ENCODE results near the gene IRX6.

IRX6 gene

GRCh38 chr16:55329791-55330428 lies 5.9 kb downstream of the IRX6 start:
- TF ChIP-seq GATA3 (IDR thresholded peaks at IDR 0.05; ENCODE audit: low read depth, low read length) (no peak), GATA2 (IDR thresholded peaks at IDR 0.05; ENCODE audit: low read depth, low read length) (no peak)

- TF ChIP-seq GATA3 (IDR thresholded peaks at IDR 0.05; ENCODE audit: low read depth, low read length) (no peak), GATA2 (IDR thresholded peaks at IDR 0.05; ENCODE audit: low read depth, low read length) (no peak)
Observed at GRCh38 chr16:55330781-55331647, 7.0 kb downstream of the IRX6 start.

- TF ChIP-seq GATA3 (IDR thresholded peaks at IDR 0.05; ENCODE audit: low read depth, low read length) (no peak), GATA2 (IDR thresholded peaks at IDR 0.05; ENCODE audit: low read depth, low read length) (no peak)
Observed at GRCh38 chr16:55331648-55332185, 7.7 kb downstream of the IRX6 start.

- no peak for TF ChIP-seq GATA3 (IDR thresholded peaks at IDR 0.05; ENCODE audit: low read depth, low read length)
- no peak for TF ChIP-seq GATA2 (IDR thresholded peaks at IDR 0.05; ENCODE audit: low read depth, low read length)
Observed at GRCh38 chr16:55333684-55334083, 9.7 kb downstream of the IRX6 start.

- TF ChIP-seq GATA3 (IDR thresholded peaks at IDR 0.05; ENCODE audit: low read depth, low read length) (no peak), GATA2 (IDR thresholded peaks at IDR 0.05; ENCODE audit: low read depth, low read length) (no peak)
Observed at GRCh38 chr16:55338646-55339045, 14.6 kb downstream of the IRX6 start.

- TF ChIP-seq GATA3 (IDR thresholded peaks at IDR 0.05; ENCODE audit: low read depth, low read length) (no peak), GATA2 (IDR thresholded peaks at IDR 0.05; ENCODE audit: low read depth, low read length) (no peak)
Observed at GRCh38 chr16:55340445-55340844, 16.4 kb downstream of the IRX6 start.

GRCh38 chr16:55341681-55342080 lies 17.7 kb downstream of the IRX6 start:
- TF ChIP-seq GATA3 (IDR thresholded peaks at IDR 0.05; ENCODE audit: low read depth, low read length) (no peak), GATA2 (IDR thresholded peaks at IDR 0.05; ENCODE audit: low read depth, low read length) (no peak)

GRCh38 chr16:55346475-55346874 lies 22.5 kb downstream of the IRX6 start:
- no peak for TF ChIP-seq GATA3 (IDR thresholded peaks at IDR 0.05; ENCODE audit: low read depth, low read length)
- no peak for TF ChIP-seq GATA2 (IDR thresholded peaks at IDR 0.05; ENCODE audit: low read depth, low read length)

GRCh38 chr16:55349867-55350266 lies 25.9 kb downstream of the IRX6 start:
- TF ChIP-seq GATA3 (IDR thresholded peaks at IDR 0.05; ENCODE audit: low read depth, low read length) = no peak
- TF ChIP-seq GATA2 (IDR thresholded peaks at IDR 0.05; ENCODE audit: low read depth, low read length) = no peak

GRCh38 chr16:55350984-55351383 lies 27.0 kb downstream of the IRX6 start:
- no peak for TF ChIP-seq GATA3 (IDR thresholded peaks at IDR 0.05; ENCODE audit: low read depth, low read length)
- TF ChIP-seq GATA2 (IDR thresholded peaks at IDR 0.05; ENCODE audit: low read depth, low read length) = no peak

- TF ChIP-seq GATA2 (IDR thresholded peaks at IDR 0.05; ENCODE audit: low read depth, low read length) (0 out of 2 replicates have a peak, but pooled peaks have one; percentile 7), GATA3 (IDR thresholded peaks at IDR 0.05; ENCODE audit: low read depth, low read length) (no peak)
Observed at GRCh38 chr16:55351936-55352335, 27.9 kb downstream of the IRX6 start.

- TF ChIP-seq GATA3 (IDR thresholded peaks at IDR 0.05; ENCODE audit: low read depth, low read length) = no peak
- TF ChIP-seq GATA2 (IDR thresholded peaks at IDR 0.05; ENCODE audit: low read depth, low read length) = no peak
Observed at GRCh38 chr16:55357241-55357640, 33.2 kb downstream of the IRX6 start.

GRCh38 chr16:55359946-55360345 lies 35.9 kb downstream of the IRX6 start:
- TF ChIP-seq GATA2 (IDR thresholded peaks at IDR 0.05; ENCODE audit: low read depth, low read length) (no peak), GATA3 (IDR thresholded peaks at IDR 0.05; ENCODE audit: low read depth, low read length) (no peak)

- TF ChIP-seq GATA2 (IDR thresholded peaks at IDR 0.05; ENCODE audit: low read depth, low read length) (no peak), GATA3 (IDR thresholded peaks at IDR 0.05; ENCODE audit: low read depth, low read length) (no peak)
Observed at GRCh38 chr16:55364811-55365210, 40.8 kb downstream of the IRX6 start.

Data from SH-SY5Y (cell line).